ENCODE measurements around the gene SUSD5.
"Not testable (repeated sequence)": the region's sequence is repeated elsewhere in the genome, so short reads cannot be mapped to it uniquely, and the experiment has no call there.

- TF ChIP-seq REST (tag by site-specific recombination; IDR thresholded peaks at IDR 0.05); ZNF121 (tag by site-specific recombination; IDR thresholded peaks at IDR 0.05); CTCF (tag by site-specific recombination; IDR thresholded peaks at IDR 0.05); ZSCAN30 (tag by site-specific recombination; IDR thresholded peaks at IDR 0.05); ZNF416 (tag by site-specific recombination; IDR thresholded peaks at IDR 0.05); ZNF133 (tag by site-specific recombination; IDR thresholded peaks at IDR 0.05); PRDM4 (tag by site-specific recombination; IDR thresholded peaks at IDR 0.05); ZNF837 (tag by site-specific recombination; IDR thresholded peaks at IDR 0.05); ZNF791 (tag by site-specific recombination; IDR thresholded peaks at IDR 0.05); TSHZ1 (tag by site-specific recombination; IDR thresholded peaks at IDR 0.05; ENCODE audit: borderline replicate concordance): not testable (repeated sequence)
Measured at GRCh38 chr3:33162621-33163020, 56.0 kb downstream of the SUSD5 start.

All from HEK293 (cell line).